IgD-negative memory B cell (primary cell): ENCODE results near the gene ABCB4. TPM values are rescaled to one million over a fixed set of nuclear protein-coding genes. Genes with fewer than 3 reads are reported as not detected.

ENCODE experiments used
- H3K27ac Mint-ChIP-seq, 3 donors: one replicate each; pipeline ENCODE4 v1.8.0; 2020 to 2022; ENCODE audit warnings: mild to moderate bottlenecking in 3 of 3, mixed read lengths in 3 of 3, moderate library complexity in 1 of 3
- H3K27me3 Mint-ChIP-seq: one replicate; pipeline ENCODE4 v1.8.0; 2021; ENCODE audit warnings: mixed read lengths
- H3K36me3 Mint-ChIP-seq: one replicate; pipeline ENCODE4 v1.8.0; 2020; ENCODE audit warnings: mild to moderate bottlenecking, mixed read lengths
- H3K4me1 Mint-ChIP-seq, 3 donors: one replicate each; pipeline ENCODE4 v1.8.0; 2020 to 2022; ENCODE audit warnings: mixed read lengths in 3 of 3, mild to moderate bottlenecking in 1 of 3
- H3K4me3 Mint-ChIP-seq, 4 donors: one replicate each; pipeline ENCODE4 v1.8.0; 2020 to 2022; ENCODE audit warnings: mild to moderate bottlenecking in 4 of 4, mixed read lengths in 4 of 4, moderate library complexity in 3 of 4
- H3K9me3 Mint-ChIP-seq, 3 donors: one replicate each; pipeline ENCODE4 v1.8.0; 2020 to 2021; ENCODE audit warnings: mixed read lengths in 3 of 3, mild to moderate bottlenecking in 1 of 3
- polyA plus RNA-seq: library from polyadenylated mRNA; unstranded; fragments of 300-500 nt; fragmentation: Illumina TruSeq; gene quantifications from one replicate; pipeline ENCODE4 v1.2.3, GENCODE V29; 2021

Gene ABCB4
- polyA plus RNA-seq = 12.5 TPM

- Mint-ChIP-seq H3K4me3 (peak within 1 kb of the TSS; percentile 85 to 95 (median 90)), H3K36me3 (no peaks in the 10 kb centered on the region), H3K27me3 (no peaks in the 10 kb centered on the region), H3K27ac (peak within 1 kb of the TSS; percentile 76 to 89 (median 85)), H3K9me3 (no peaks in the 10 kb centered on the region), H3K4me1 (peaks cover 16 to 32% (median 19%) of the 10 kb centered on the region in 3 donors)
Measured at GRCh38 chr7:87475359-87476178, at the start of gene ABCB4. Gene ABCB4, minus strand, starts transcription at chr7:87475680. Its CDS starts 215 bp downstream, at chr7:87475465.

- Mint-ChIP-seq H3K4me1 (no peaks in the 10 kb centered on the region), H3K36me3 (no peaks in the 10 kb centered on the region), H3K27ac (no peak overlapping the region), H3K27me3 (no peaks in the 10 kb centered on the region), H3K9me3 (no peaks in the 10 kb centered on the region), H3K4me3 (no peak overlapping the region)
Measured at GRCh38 chr7:87518735-87519134, 43.3 kb upstream of the ABCB4 start.

GRCh38 chr7:87517891-87518290 is 42.4 kb upstream of the ABCB4 start:
- no peaks in the 10 kb centered on the region for H3K27me3 Mint-ChIP-seq
- H3K36me3 Mint-ChIP-seq = no peaks in the 10 kb centered on the region
- no peaks in the 10 kb centered on the region for H3K9me3 Mint-ChIP-seq
- no peak overlapping the region for H3K4me3 Mint-ChIP-seq
- no peaks in the 10 kb centered on the region for H3K4me1 Mint-ChIP-seq
- H3K27ac Mint-ChIP-seq = no peak overlapping the region

- no peaks in the 10 kb centered on the region for H3K27me3 Mint-ChIP-seq
- no peaks in the 10 kb centered on the region for H3K36me3 Mint-ChIP-seq
- no peak overlapping the region for H3K4me3 Mint-ChIP-seq
- H3K9me3 Mint-ChIP-seq = no peaks in the 10 kb centered on the region
- H3K4me1 Mint-ChIP-seq = no peaks in the 10 kb centered on the region
- H3K27ac Mint-ChIP-seq = no peak overlapping the region
Measured at GRCh38 chr7:87517136-87517815, 41.8 kb upstream of the ABCB4 start.

- H3K27ac Mint-ChIP-seq = no peak overlapping the region
- H3K4me3 Mint-ChIP-seq = no peak overlapping the region
- H3K4me1 Mint-ChIP-seq = peaks cover 0 to 1% (median 0%) of the 10 kb centered on the region in 3 donors
- no peaks in the 10 kb centered on the region for H3K27me3 Mint-ChIP-seq
- H3K9me3 Mint-ChIP-seq = no peaks in the 10 kb centered on the region
- H3K36me3 Mint-ChIP-seq = no peaks in the 10 kb centered on the region
Measured at GRCh38 chr7:87513735-87514335, 38.4 kb upstream of the ABCB4 start.

GRCh38 chr7:87512906-87513305 is 37.4 kb upstream of the ABCB4 start:
- no peak overlapping the region for H3K27ac Mint-ChIP-seq
- H3K27me3 Mint-ChIP-seq = no peaks in the 10 kb centered on the region
- no peaks in the 10 kb centered on the region for H3K9me3 Mint-ChIP-seq
- H3K36me3 Mint-ChIP-seq = no peaks in the 10 kb centered on the region
- H3K4me3 Mint-ChIP-seq = no peak overlapping the region
- peaks cover 2 to 6% (median 4%) of the 10 kb centered on the region in 3 donors for H3K4me1 Mint-ChIP-seq

GRCh38 chr7:87511510-87511909 is 36.0 kb upstream of the ABCB4 start:
- H3K36me3 Mint-ChIP-seq = no peaks in the 10 kb centered on the region
- H3K27me3 Mint-ChIP-seq = no peaks in the 10 kb centered on the region
- H3K4me1 Mint-ChIP-seq = peaks cover 2 to 8% (median 4%) of the 10 kb centered on the region in 3 donors
- H3K4me3 Mint-ChIP-seq = no peak overlapping the region
- H3K9me3 Mint-ChIP-seq = no peaks in the 10 kb centered on the region
- no peak overlapping the region for H3K27ac Mint-ChIP-seq

- H3K27me3 Mint-ChIP-seq = no peaks in the 10 kb centered on the region
- peaks cover 2 to 18% (median 11%) of the 10 kb centered on the region in 3 donors for H3K4me1 Mint-ChIP-seq
- no peak overlapping the region for H3K4me3 Mint-ChIP-seq
- no peak overlapping the region for H3K27ac Mint-ChIP-seq
- H3K9me3 Mint-ChIP-seq = no peaks in the 10 kb centered on the region
- no peaks in the 10 kb centered on the region for H3K36me3 Mint-ChIP-seq
Measured at GRCh38 chr7:87510411-87510875, 35.0 kb upstream of the ABCB4 start.

GRCh38 chr7:87507446-87507845 is 32.0 kb upstream of the ABCB4 start:
- no peaks in the 10 kb centered on the region for H3K27me3 Mint-ChIP-seq
- no peaks in the 10 kb centered on the region for H3K9me3 Mint-ChIP-seq
- no peak overlapping the region for H3K27ac Mint-ChIP-seq
- no peaks in the 10 kb centered on the region for H3K36me3 Mint-ChIP-seq
- peak overlapping the region in 1 of 4 donors; percentile 25 for H3K4me3 Mint-ChIP-seq
- peaks cover 2 to 18% (median 11%) of the 10 kb centered on the region in 3 donors for H3K4me1 Mint-ChIP-seq

GRCh38 chr7:87506246-87507180 is 31.0 kb upstream of the ABCB4 start:
- H3K9me3 Mint-ChIP-seq = no peaks in the 10 kb centered on the region
- no peaks in the 10 kb centered on the region for H3K36me3 Mint-ChIP-seq
- no peaks in the 10 kb centered on the region for H3K27me3 Mint-ChIP-seq
- no peak overlapping the region for H3K27ac Mint-ChIP-seq
- H3K4me1 Mint-ChIP-seq = peaks cover 2 to 18% (median 11%) of the 10 kb centered on the region in 3 donors
- no peak overlapping the region for H3K4me3 Mint-ChIP-seq

GRCh38 chr7:87505557-87506245 is 30.2 kb upstream of the ABCB4 start:
- H3K4me1 Mint-ChIP-seq = peaks cover 2 to 18% (median 11%) of the 10 kb centered on the region in 3 donors
- no peaks in the 10 kb centered on the region for H3K27me3 Mint-ChIP-seq
- H3K27ac Mint-ChIP-seq = no peak overlapping the region
- no peaks in the 10 kb centered on the region for H3K36me3 Mint-ChIP-seq
- no peaks in the 10 kb centered on the region for H3K9me3 Mint-ChIP-seq
- H3K4me3 Mint-ChIP-seq = no peak overlapping the region

- H3K4me3 Mint-ChIP-seq = no peak overlapping the region
- H3K36me3 Mint-ChIP-seq = no peaks in the 10 kb centered on the region
- no peak overlapping the region for H3K27ac Mint-ChIP-seq
- peaks cover 2 to 18% (median 11%) of the 10 kb centered on the region in 3 donors for H3K4me1 Mint-ChIP-seq
- H3K27me3 Mint-ChIP-seq = no peaks in the 10 kb centered on the region
- no peaks in the 10 kb centered on the region for H3K9me3 Mint-ChIP-seq
Measured at GRCh38 chr7:87505122-87505521, 29.6 kb upstream of the ABCB4 start.

GRCh38 chr7:87499494-87499893 is 24.0 kb upstream of the ABCB4 start:
- peaks cover 2% of the 10 kb centered on the region for H3K36me3 Mint-ChIP-seq
- no peaks in the 10 kb centered on the region for H3K27me3 Mint-ChIP-seq
- H3K27ac Mint-ChIP-seq = no peak overlapping the region
- no peak overlapping the region for H3K4me3 Mint-ChIP-seq
- peaks cover 0 to 12% (median 9%) of the 10 kb centered on the region in 3 donors for H3K4me1 Mint-ChIP-seq
- H3K9me3 Mint-ChIP-seq = no peaks in the 10 kb centered on the region

- Mint-ChIP-seq H3K27me3 (no peaks in the 10 kb centered on the region), H3K27ac (peak overlapping the region in 1 of 3 donors; percentile 66), H3K4me3 (peak overlapping the region in 2 of 4 donors; percentile 10 to 50), H3K4me1 (peaks cover 0 to 12% (median 9%) of the 10 kb centered on the region in 3 donors), H3K36me3 (peaks cover 2% of the 10 kb centered on the region), H3K9me3 (no peaks in the 10 kb centered on the region)
Measured at GRCh38 chr7:87498893-87499292, 23.4 kb upstream of the ABCB4 start.
